Keratinocyte (primary cell): ENCODE data around the gene PAX4. TPM values are rescaled to one million over a fixed set of nuclear protein-coding genes. Genes with fewer than 3 reads are reported as not detected.

Experiments
- DNase-seq: peaks from one replicate; pipeline ENCODE4 v3.0.0-alpha.2; 2011; ENCODE audit warnings: low read depth, missing footprints, low spot score
- FAIRE-seq: peaks from 2 replicates; lab custom pipeline; 2011; peaks lifted over from hg19 to GRCh38; lab: Jason Lieb, UNC
- H2AFZ ChIP-seq: 2 replicates; pipeline ENCODE4 v1.6.0; 2012; ENCODE audit warnings: low read length, control low read depth, inconsistent platforms; ENCODE audit not compliant: control insufficient read depth
- H3K27ac ChIP-seq: 2 replicates; pipeline ENCODE4 v1.5.1; 2011; ENCODE audit warnings: low read length; ENCODE audit not compliant: control insufficient read depth, insufficient read depth
- H3K27me3 ChIP-seq: 3 replicates; pipeline ENCODE4 v1.6.0; 2011; ENCODE audit warnings: low read length; ENCODE audit not compliant: control insufficient read depth, insufficient read depth; ENCODE audit errors: extremely low read depth
- H3K36me3 ChIP-seq, 2 experiments: 2 replicates in 1 of 2; 3 replicates in 1 of 2; pipeline ENCODE4 v1.5.1; 2011; ENCODE audit warnings: low read length in 2 of 2, mild to moderate bottlenecking in 1 of 2; ENCODE audit not compliant: control insufficient read depth in 2 of 2, insufficient read depth in 2 of 2; ENCODE audit errors: extremely low read depth in 1 of 2
- H3K4me1 ChIP-seq: 3 replicates; pipeline ENCODE4 v1.5.1; 2011; ENCODE audit warnings: low read length; ENCODE audit not compliant: control insufficient read depth, insufficient read depth; ENCODE audit errors: extremely low read depth
- H3K4me2 ChIP-seq: 3 replicates; pipeline ENCODE4 v1.6.0; 2011; ENCODE audit warnings: low read depth, low read length; ENCODE audit not compliant: control insufficient read depth, insufficient read depth; ENCODE audit errors: extremely low read depth
- H3K4me3 ChIP-seq, 3 experiments: fragments of 200-600 bp in 1 of 3; sonication (generic) in 1 of 3; 2 replicates in 2 of 3; 3 replicates in 1 of 3; pipeline ENCODE4 v1.5.1; 2011 to 2016; ENCODE audit warnings: low read length in 3 of 3, mild to moderate bottlenecking in 3 of 3, control low read depth in 2 of 3, inconsistent platforms in 1 of 3, low read depth in 1 of 3, mixed read lengths in 1 of 3, mixed run types in 1 of 3, moderate library complexity in 1 of 3; ENCODE audit not compliant: control insufficient read depth in 2 of 3, insufficient read depth in 2 of 3; ENCODE audit errors: extremely low read depth in 1 of 3
- H3K79me2 ChIP-seq: 2 replicates; pipeline ENCODE4 v1.6.0; 2012; ENCODE audit warnings: low read length; ENCODE audit not compliant: control insufficient read depth, insufficient read depth
- H3K9ac ChIP-seq: 3 replicates; pipeline ENCODE4 v1.6.0; 2011; ENCODE audit warnings: low read length; ENCODE audit not compliant: control insufficient read depth, insufficient read depth; ENCODE audit errors: extremely low read depth
- H3K9me1 ChIP-seq: 3 replicates; pipeline ENCODE4 v1.6.0; 2011; ENCODE audit warnings: low read length; ENCODE audit not compliant: control insufficient read depth, insufficient read depth; ENCODE audit errors: extremely low read depth
- H3K9me3 ChIP-seq: 2 replicates; pipeline ENCODE4 v1.5.1; 2012; ENCODE audit warnings: low read depth, low read length; ENCODE audit not compliant: control insufficient read depth
- H4K20me1 ChIP-seq: 3 replicates; pipeline ENCODE4 v1.6.0; 2011; ENCODE audit warnings: low read length; ENCODE audit not compliant: control insufficient read depth, insufficient read depth; ENCODE audit errors: extremely low read depth
- CTCF ChIP-seq, 3 experiments: IDR thresholded peaks in 1 of 3; conservative IDR thresholded peaks in 1 of 3; optimal IDR thresholded peaks in 1 of 3; 2 replicates in 2 of 3; 3 replicates in 1 of 3; pipeline versions ENCODE3 to v1.5.1; 2011; ENCODE audit warnings: low read length in 3 of 3, mild to moderate bottlenecking in 3 of 3, moderate library complexity in 2 of 3, control low read depth in 1 of 3, inconsistent platforms in 1 of 3; ENCODE audit not compliant: insufficient read depth in 2 of 3; ENCODE audit errors: extremely low read depth in 1 of 3
- EZH2 ChIP-seq: IDR thresholded peaks from one replicate; pipeline ENCODE4 v1.6.1; 2012; ENCODE audit warnings: inconsistent platforms, mild to moderate bottlenecking, low read length, moderate library complexity
- dilution Hi-C: fragments of 300-500 bp; cut with MboI; formaldehyde crosslinking; loops from one replicate; pipeline ENCODE4 v1.7.0; 2020; ENCODE audit warnings: low sequenced_read_pairs; ENCODE audit not compliant: extremely low pct_ligation_motif_present
- polyA plus RNA-seq, 5 experiments: library from polyadenylated mRNA; depleted of rRNA in 3 of 5; stranded (reverse) in 3 of 5; stranded (forward) in 1 of 5; unstranded in 1 of 5; fragments of >200 nt; gene quantifications; 1 replicate in 1 of 5; 2 replicates in 3 of 5; 3 replicates in 1 of 5; pipeline versions ENCODE4 v1.2.1 to v1.2.3, GENCODE V29; 2011 to 2012; ENCODE audit warnings: missing spikeins in 2 of 5, low read depth in 1 of 5, low replicate concordance in 1 of 5

PAX4 gene
- polyA plus RNA-seq, 1 donor (not counting 4 experiments of a cell fraction or from before 2014, with no cell fraction given) = not detected

- H4K20me1 ChIP-seq = no peaks in the 10 kb centered on the region
- DNase-seq (no peak), FAIRE-seq (no peak)
- dilution Hi-C loops = no loop called here
- no peak overlapping the region for H3K4me3 ChIP-seq
- peaks cover 30% of the 10 kb centered on the region for H3K4me1 ChIP-seq
- no peak overlapping the region for H3K4me2 ChIP-seq
- H2AFZ ChIP-seq = no peak overlapping the region
- TF ChIP-seq CTCF (optimal IDR thresholded peaks at IDR 0.05 in 1 of 3, IDR thresholded peaks at IDR 0.05 in 1 of 3, conservative IDR thresholded peaks at IDR 0.05 in 1 of 3; ENCODE audit: extremely low read depth in 1 of 3, insufficient read depth in 2 of 3, low read length in 3 of 3) (no peak), EZH2 (no peak)
- no peaks in the 10 kb centered on the region for H3K27me3 ChIP-seq
- no peak overlapping the region for H3K9ac ChIP-seq
- H3K9me1 ChIP-seq = peaks cover 5% of the 10 kb centered on the region
- no peaks in the 10 kb centered on the region for H3K9me3 ChIP-seq
- H3K27ac ChIP-seq = no peak overlapping the region
- H3K36me3 ChIP-seq = peaks cover 13 to 14% of the 10 kb centered on the region in 2 experiments
- H3K79me2 ChIP-seq = peaks cover 35% of the 10 kb centered on the region
Measured at GRCh38 chr7:127582361-127582760, 35.6 kb downstream of the PAX4 start.

- TF ChIP-seq CTCF (optimal IDR thresholded peaks at IDR 0.05 in 1 of 3, IDR thresholded peaks at IDR 0.05 in 1 of 3, conservative IDR thresholded peaks at IDR 0.05 in 1 of 3; ENCODE audit: extremely low read depth in 1 of 3, insufficient read depth in 2 of 3, low read length in 3 of 3) (no peak), EZH2 (no peak)
- H3K9me1 ChIP-seq = peaks cover 5% of the 10 kb centered on the region
- no peak overlapping the region for H3K9ac ChIP-seq
- H3K27me3 ChIP-seq = no peaks in the 10 kb centered on the region
- H3K9me3 ChIP-seq = no peaks in the 10 kb centered on the region
- no peaks in the 10 kb centered on the region for H4K20me1 ChIP-seq
- H3K27ac ChIP-seq = no peak overlapping the region
- H2AFZ ChIP-seq = no peak overlapping the region
- H3K36me3 ChIP-seq = peaks cover 13 to 14% of the 10 kb centered on the region in 2 experiments
- dilution Hi-C loops = no loop called here
- peaks cover 35% of the 10 kb centered on the region for H3K79me2 ChIP-seq
- H3K4me1 ChIP-seq = peaks cover 30% of the 10 kb centered on the region
- no peak overlapping the region for H3K4me2 ChIP-seq
- no peak for DNase-seq
- FAIRE-seq = no peak
- no peak overlapping the region for H3K4me3 ChIP-seq
Measured at GRCh38 chr7:127581716-127582115, 36.2 kb downstream of the PAX4 start.
